ENCODE data around the gene FBXO8.

FBXO8 gene

DNA sequence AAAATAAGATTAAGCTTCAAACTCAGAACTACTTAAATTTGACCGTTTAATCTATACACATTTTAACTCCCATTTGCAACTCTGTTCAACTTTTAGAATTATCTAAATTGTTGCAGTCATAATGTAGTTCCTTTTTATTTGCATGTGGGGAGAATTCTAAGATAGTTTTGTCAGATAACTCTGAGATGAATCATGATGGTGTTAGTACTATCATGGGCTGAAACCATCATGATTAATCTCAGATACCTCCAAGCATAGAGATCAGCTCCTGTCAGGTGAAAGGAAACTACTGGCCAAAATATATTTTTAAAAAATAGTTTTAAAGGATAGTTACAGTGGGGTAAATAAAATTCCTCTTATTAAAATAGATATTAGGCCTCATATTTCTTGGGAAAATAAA, 39.0 kb downstream of the FBXO8 start:
- DNase-seq: no peak

- no peak for DNase-seq
Measured at GRCh38 chr4:174241162-174241561, 42.3 kb downstream of the FBXO8 start.

GRCh38 chr4:174236359-174236758, 47.1 kb downstream of the FBXO8 start:
- no peak for DNase-seq

GRCh38 chr4:174230680-174231079, 52.8 kb downstream of the FBXO8 start:
- no peak for DNase-seq

DNA sequence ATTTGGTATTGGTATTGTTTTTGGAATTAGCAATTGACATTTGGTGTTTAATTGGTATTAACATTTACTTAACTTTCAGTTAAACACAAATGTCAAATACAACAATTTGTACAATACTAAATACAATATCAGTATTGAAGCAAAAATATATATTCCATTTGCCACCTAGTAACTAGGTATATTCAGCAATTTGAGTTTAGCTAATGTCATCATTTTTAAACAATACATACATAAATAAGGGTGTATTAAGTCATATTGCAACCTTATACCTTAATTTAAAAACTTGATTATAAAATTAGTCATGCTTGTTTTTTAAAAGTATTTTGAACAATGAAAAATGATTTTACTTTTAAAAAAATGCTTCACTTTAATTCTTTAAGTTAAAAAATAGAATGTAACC, 53.3 kb downstream of the FBXO8 start:
- DNase-seq: no peak

- DNase-seq: no peak
Measured at GRCh38 chr4:174228988-174229387, 54.5 kb downstream of the FBXO8 start.

DNA sequence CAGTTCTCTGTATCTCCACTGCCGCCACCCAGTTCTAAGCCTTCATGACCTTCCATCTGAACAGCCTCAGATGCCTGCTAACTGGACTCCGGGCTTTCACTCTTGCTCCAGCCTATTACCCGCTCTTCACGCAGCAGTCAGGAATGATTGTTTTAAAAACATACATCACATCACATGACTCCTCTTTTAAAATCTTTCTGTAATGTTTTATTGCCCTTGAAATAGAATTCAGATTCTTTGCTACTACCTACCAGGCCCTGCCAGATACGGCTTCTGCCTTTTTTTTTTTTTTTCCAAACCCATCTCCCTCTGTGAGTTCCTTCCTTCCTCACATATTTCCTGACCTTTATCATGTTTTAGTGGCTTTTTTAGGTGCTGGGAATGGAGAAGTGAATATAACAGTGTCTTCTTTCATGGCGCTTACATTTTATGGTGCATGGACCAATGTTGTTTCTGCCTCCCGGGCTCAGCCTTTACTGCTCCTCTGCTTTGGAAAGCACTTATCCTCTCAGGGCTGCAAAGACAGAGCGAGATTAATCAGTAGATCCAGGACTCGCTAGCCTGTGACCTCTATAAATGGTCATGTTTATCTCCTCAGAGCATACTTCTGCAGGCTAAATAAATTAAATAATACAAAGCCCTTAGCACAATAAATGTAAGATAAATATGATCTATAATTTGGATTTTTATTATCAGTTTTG, 58.0 kb downstream of the FBXO8 start:
- no peak for DNase-seq

GRCh38 chr4:174224550-174224949, 58.9 kb downstream of the FBXO8 start:
- no peak for DNase-seq

- DNase-seq: peak in 1 of 2 donors; percentile 30
Measured at GRCh38 chr4:174222266-174222872, 61.1 kb downstream of the FBXO8 start.

DNA sequence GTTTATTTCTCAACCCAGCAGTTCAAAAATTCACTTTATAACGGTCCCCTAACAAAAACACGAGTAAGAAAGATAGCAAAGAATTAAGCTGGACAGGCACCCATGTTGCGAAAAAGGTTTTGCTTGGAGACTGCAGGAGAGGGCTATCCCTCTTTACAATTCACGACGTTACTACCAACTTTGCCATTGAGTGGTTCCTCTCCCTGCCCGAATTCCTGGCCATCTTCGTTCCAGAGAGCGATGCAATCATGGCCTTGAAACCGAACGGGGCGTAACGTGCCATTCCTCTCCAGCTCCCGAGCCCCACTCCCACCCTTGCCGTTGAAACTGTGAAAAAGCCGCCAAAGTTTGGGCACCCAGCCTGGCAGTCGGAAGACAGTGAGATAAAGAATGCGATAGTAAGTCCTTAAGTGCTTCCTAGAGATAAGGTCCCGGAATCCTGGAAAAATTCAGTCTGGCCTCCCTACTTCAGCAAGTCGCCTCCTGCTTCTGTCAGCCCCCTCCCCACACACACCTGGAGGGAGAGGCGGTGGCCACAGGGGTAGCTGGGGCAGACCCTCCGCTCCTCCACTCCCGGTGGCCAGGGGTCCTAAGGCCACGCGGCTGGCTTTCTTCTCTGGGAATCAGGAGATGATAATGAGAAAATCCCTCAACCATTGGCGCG, 65.2 kb downstream of the FBXO8 start:
- no peak for DNase-seq

- DNase-seq: no peak
Measured at GRCh38 chr4:174217273-174218126, 66.0 kb downstream of the FBXO8 start.

DNA sequence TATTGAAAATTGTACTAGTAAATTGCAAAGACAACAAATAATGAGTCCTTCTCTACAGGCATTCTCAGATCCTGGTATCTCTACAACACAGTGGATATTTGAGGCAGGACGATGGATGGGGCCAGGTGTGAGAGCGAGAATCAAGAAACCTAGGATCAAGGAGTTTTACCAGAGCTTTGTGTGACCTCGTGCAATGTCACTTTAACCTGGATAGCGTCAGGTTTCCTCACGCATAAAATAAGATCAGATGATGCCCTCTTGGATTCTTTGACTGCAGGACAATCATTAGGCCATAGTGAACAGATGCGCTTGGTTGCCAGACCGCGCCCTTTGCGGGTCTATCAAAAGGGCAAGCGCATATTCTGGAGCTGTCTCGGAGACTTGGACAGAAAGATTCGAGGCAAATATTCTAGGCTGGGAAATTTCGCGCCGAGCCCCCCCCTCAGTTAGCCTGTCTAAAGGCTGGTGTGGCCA, 66.6 kb downstream of the FBXO8 start:
- no peak for DNase-seq

DNA sequence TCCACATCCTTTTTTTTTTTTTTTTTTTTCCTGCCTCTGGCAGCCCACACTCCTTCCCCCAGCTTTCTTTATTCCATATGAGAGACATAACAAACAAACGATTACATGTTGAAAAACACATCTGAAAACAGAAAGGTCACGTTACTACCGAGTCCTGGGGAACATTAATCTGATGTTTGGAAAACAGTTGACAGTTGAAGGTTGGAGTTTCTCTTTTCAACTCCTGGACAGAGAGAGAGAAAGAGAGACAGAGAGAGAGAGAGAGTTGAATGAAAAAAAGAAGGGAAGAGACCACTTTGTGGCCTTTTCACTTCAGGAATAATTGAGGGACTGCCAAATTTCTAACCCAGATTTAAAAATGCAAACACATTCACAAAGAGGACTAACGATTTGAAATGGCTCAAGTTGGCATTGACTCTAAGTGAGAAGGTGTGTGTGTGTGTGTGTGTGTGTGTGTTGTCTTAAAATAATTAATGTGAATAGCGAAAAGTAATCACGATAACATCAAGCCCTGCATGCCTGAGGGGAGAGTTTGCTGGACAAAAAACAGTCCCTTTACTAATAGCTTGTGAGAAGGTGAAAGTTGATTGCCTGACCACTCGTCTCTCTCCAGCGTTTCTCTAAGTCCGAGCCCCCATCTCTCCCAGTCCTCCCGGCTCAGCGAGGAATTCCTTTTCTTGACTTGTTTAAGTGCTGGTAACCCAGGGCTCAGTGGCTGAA, 67.3 kb downstream of the FBXO8 start:
- DNase-seq: no peak

GRCh38 chr4:174215057-174215456, 68.4 kb downstream of the FBXO8 start:
- DNase-seq: no peak

DNA sequence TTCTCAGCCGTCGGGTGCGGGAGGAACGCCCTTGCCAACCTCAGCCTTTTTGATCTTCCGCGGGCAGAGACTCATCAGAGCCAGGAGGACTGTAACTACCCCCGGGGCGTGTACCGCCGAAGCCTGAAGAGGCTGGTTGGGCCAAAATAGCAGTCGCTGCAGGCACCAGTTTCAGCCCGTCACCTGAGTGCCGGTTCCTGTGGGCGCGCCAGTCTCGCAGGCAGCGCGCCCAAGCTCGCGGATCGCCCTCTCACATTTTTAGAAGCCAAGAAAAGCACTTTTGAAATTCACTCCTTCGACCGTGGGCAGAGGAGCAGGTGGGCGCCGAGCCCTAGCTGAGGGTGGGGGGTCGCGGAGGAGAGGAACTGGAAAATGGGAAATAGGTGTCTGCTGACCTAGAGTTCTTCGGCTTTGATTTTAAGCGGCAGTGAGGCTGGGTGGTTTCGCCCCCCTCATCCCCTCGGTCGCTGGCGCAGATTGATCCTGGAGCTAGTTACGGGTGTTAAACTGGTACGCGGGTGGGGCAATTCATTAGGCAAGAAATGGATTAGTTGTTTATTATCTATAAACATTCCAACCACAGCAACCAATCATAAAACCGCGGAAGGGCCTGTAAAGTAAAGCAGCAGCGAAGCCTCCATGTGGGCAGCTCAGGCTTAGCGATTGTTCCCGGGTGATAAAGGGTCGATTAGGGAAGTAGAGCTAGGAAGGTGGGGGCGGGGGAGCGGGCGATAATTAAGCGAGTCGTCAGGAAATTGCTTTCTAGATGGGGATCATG, 69.2 kb downstream of the FBXO8 start:
- DNase-seq: peak in 1 of 2 donors; percentile 22

DNA sequence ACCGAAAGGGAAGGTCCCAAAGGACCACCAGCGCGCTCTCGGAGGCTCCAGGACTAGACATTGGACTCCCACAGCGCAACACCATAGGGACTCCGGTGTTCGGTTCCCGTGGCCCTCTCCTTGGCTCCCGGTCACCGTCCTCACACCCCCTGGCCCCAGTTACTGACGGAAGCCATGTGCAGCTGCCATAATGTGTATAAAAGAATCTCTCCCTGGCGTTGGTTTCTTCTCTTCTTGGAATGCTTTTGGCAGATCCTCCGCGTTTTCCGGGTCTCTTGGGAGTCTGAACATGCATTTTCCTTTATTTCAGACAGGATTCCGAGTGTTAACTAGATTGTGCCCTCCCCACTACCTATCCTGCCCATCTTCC, 69.8 kb downstream of the FBXO8 start:
- DNase-seq: no peak

GRCh38 chr4:174212061-174212460, 71.4 kb downstream of the FBXO8 start:
- DNase-seq: no peak

- DNase-seq: peak in 1 of 2 donors; percentile 0
Measured at GRCh38 chr4:174211622-174212044, 71.8 kb downstream of the FBXO8 start.

GRCh38 chr4:174210952-174211490, 72.4 kb downstream of the FBXO8 start:
- no peak for DNase-seq

- no peak for DNase-seq
Measured at GRCh38 chr4:174210354-174210753, 73.1 kb downstream of the FBXO8 start.

GRCh38 chr4:174209341-174209740, 74.1 kb downstream of the FBXO8 start:
- DNase-seq: no peak
